ENCODE results near the gene CATSPERE.

Gene CATSPERE

DNA sequence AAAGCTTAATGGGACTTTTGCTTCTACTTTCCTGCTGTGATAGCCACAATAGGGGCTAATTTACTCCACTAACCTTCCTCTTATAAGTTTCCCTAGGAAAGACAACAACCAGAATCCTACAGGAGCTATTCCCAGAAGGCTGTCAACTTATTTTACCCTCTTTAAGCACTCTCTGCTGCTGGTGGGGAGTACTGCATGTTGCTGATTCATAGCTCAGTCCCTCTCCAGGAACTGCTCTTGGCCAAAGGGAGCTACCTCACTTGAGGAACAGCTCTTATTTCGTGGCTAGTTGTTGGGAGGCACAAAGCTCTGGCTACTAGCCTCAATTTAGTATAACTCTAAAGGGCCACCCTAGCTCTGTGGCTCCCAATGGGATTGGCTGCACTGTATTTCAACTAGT, 46.5 kb upstream of the CATSPERE start:
- Histone ChIP-seq H3K9me3 (ENCODE audit: insufficient read depth, low read depth, low read length) (no peaks in the 10 kb centered on the region), H3K4me2 (ENCODE audit: low read depth, low read length, poor library complexity, severe bottlenecking) (no peak overlapping the region), H2AFZ (ENCODE audit: low read length) (no peak overlapping the region), H4K20me1 (ENCODE audit: insufficient read depth, low read length, poor library complexity, severe bottlenecking) (no peaks in the 10 kb centered on the region), H3K79me2 (ENCODE audit: insufficient read depth, low read length) (no peaks in the 10 kb centered on the region), H3F3A (ENCODE audit: low read depth) (no peaks in the 10 kb centered on the region), H3K9ac (ENCODE audit: low read depth, low read length, poor library complexity, severe bottlenecking) (no peak overlapping the region), H3K4me3 (ENCODE audit: low read length, poor library complexity, severe bottlenecking) (no peak overlapping the region), H3K4me1 (ENCODE audit: insufficient read depth, low read length, poor library complexity, severe bottlenecking) (no peaks in the 10 kb centered on the region), H3K27me3 (ENCODE audit: insufficient read depth, low read length, poor library complexity, severe bottlenecking) (no peaks in the 10 kb centered on the region), H3K9me2 (replicated peaks; ENCODE audit: low read depth, low read length) (no peaks in the 10 kb centered on the region), H3K36me3 (ENCODE audit: insufficient read depth, low read length) (peaks cover 86% of the 10 kb centered on the region; the same call in 1 of the 2 replicates)
- no peak for TF ChIP-seq EZH2phosphoT487 (IDR thresholded peaks at IDR 0.05; ENCODE audit: borderline replicate concordance)
- TF ChIP-seq, protein P1, sequence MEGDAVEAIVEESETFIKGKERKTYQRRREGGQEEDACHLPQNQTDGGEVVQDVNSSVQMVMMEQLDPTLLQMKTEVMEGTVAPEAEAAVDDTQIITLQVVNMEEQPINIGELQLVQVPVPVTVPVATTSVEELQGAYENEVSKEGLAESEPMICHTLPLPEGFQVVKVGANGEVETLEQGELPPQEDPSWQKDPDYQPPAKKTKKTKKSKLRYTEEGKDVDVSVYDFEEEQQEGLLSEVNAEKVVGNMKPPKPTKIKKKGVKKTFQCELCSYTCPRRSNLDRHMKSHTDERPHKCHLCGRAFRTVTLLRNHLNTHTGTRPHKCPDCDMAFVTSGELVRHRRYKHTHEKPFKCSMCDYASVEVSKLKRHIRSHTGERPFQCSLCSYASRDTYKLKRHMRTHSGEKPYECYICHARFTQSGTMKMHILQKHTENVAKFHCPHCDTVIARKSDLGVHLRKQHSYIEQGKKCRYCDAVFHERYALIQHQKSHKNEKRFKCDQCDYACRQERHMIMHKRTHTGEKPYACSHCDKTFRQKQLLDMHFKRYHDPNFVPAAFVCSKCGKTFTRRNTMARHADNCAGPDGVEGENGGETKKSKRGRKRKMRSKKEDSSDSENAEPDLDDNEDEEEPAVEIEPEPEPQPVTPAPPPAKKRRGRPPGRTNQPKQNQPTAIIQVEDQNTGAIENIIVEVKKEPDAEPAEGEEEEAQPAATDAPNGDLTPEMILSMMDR (conservative IDR thresholded peaks at IDR 0.05; ENCODE audit: low read length), result no peak

DNA sequence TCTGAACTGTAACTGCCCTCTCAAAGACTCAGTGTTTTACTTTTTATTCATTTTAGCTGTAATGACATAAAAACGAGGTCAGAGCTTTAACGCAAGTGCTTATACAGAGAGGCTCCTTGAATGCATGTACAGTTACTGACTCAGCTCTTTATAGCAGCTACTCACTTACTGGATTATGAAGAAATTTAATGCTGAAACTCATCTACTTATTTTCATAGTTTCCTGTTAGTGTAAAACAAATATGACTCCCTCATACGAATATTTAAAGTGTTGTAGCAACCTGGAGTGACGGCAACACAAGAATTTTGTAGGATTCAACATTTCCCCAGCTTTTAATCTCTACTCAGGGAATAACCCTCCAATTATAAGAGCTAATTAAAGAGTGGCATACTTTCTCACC, 42.0 kb upstream of the CATSPERE start:
- Histone ChIP-seq H3K9ac (ENCODE audit: low read depth, low read length, poor library complexity, severe bottlenecking) (no peak overlapping the region), H3K4me1 (ENCODE audit: insufficient read depth, low read length, poor library complexity, severe bottlenecking) (no peaks in the 10 kb centered on the region), H3F3A (ENCODE audit: low read depth) (no peaks in the 10 kb centered on the region), H2AFZ (ENCODE audit: low read length) (no peak overlapping the region), H4K20me1 (ENCODE audit: insufficient read depth, low read length, poor library complexity, severe bottlenecking) (no peaks in the 10 kb centered on the region), H3K27me3 (ENCODE audit: insufficient read depth, low read length, poor library complexity, severe bottlenecking) (no peaks in the 10 kb centered on the region), H3K36me3 (ENCODE audit: insufficient read depth, low read length) (peaks cover 87% of the 10 kb centered on the region; the same call in 1 of the 2 replicates), H3K4me2 (ENCODE audit: low read depth, low read length, poor library complexity, severe bottlenecking) (no peak overlapping the region), H3K9me2 (replicated peaks; ENCODE audit: low read depth, low read length) (no peaks in the 10 kb centered on the region), H3K79me2 (ENCODE audit: insufficient read depth, low read length) (no peaks in the 10 kb centered on the region), H3K9me3 (ENCODE audit: insufficient read depth, low read depth, low read length) (no peaks in the 10 kb centered on the region), H3K4me3 (ENCODE audit: low read length, poor library complexity, severe bottlenecking) (no peak overlapping the region)
- TF ChIP-seq EZH2phosphoT487 (IDR thresholded peaks at IDR 0.05; ENCODE audit: borderline replicate concordance), result no peak
- TF ChIP-seq, protein P1 (conservative IDR thresholded peaks at IDR 0.05; ENCODE audit: low read length), result no peak

DNA sequence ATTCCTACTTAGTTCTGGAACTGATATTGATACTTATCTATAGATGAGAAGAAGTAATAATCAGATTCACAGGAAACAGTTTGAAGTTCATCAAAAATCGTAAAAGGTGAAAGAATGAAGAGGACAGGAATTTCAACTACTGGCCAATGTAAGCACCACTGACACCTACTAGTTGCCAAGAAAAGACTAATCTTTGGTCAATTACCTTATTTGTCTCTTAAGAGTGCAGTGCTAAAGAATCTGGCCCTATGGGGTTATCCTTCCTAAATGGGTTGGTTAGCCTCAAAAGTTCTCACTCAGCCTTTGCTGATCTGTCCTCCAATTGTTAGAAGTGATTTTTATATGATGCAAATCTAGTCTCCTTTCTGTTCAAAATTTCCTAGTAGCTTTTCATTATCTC, 38.9 kb upstream of the CATSPERE start:
- Histone ChIP-seq H3K4me1 (ENCODE audit: insufficient read depth, low read length, poor library complexity, severe bottlenecking) (no peaks in the 10 kb centered on the region), H3K79me2 (ENCODE audit: insufficient read depth, low read length) (no peaks in the 10 kb centered on the region), H2AFZ (ENCODE audit: low read length) (no peak overlapping the region), H3K9me2 (replicated peaks; ENCODE audit: low read depth, low read length) (no peaks in the 10 kb centered on the region), H3K36me3 (ENCODE audit: insufficient read depth, low read length) (peaks cover 58% of the 10 kb centered on the region; the same call in 1 of the 2 replicates), H3K9ac (ENCODE audit: low read depth, low read length, poor library complexity, severe bottlenecking) (no peak overlapping the region), H3K9me3 (ENCODE audit: insufficient read depth, low read depth, low read length) (no peaks in the 10 kb centered on the region), H3F3A (ENCODE audit: low read depth) (no peaks in the 10 kb centered on the region), H3K4me2 (ENCODE audit: low read depth, low read length, poor library complexity, severe bottlenecking) (no peak overlapping the region), H3K27me3 (ENCODE audit: insufficient read depth, low read length, poor library complexity, severe bottlenecking) (no peaks in the 10 kb centered on the region), H4K20me1 (ENCODE audit: insufficient read depth, low read length, poor library complexity, severe bottlenecking) (no peaks in the 10 kb centered on the region), H3K4me3 (ENCODE audit: low read length, poor library complexity, severe bottlenecking) (no peak overlapping the region)
- no peak for TF ChIP-seq EZH2phosphoT487 (IDR thresholded peaks at IDR 0.05; ENCODE audit: borderline replicate concordance)
- TF ChIP-seq, protein P1 (conservative IDR thresholded peaks at IDR 0.05; ENCODE audit: low read length), result no peak

All from Loucy (cell line).